GM21723 (cell line): ENCODE measurements around the gene RXFP1.

Experiments
- ATAC-seq: cut with Tn5 transposase; IDR thresholded peaks from one replicate; pipeline ENCODE4 v1.9.1; 2021; ENCODE audit warnings: mild to moderate bottlenecking, moderate library complexity; ENCODE audit not compliant: unreplicated experiment

The RXFP1 gene

DNA sequence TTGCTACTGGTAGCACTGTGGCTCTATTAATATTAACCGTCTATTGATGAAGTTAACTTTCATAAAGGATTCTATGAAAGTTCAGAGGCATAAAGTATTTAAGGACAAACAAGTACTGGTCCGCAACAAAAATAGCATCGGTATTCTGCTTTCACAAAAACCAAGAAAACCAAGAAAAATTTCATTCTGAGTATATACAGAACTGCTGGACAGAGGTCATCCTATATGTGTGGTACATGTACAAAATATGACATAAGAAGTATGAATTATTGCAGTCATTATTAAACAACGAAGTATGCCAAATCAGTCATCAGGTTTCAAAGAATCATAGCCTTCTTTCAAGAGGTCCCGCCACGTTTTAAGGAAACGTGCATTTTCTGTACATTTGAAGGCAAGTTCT is 147.6 kb downstream of the RXFP1 start:
- ATAC-seq, result no peak

GRCh38 chr4:158670975-158671664 is 149.4 kb downstream of the RXFP1 start:
- ATAC-seq, result peak; percentile 36

DNA sequence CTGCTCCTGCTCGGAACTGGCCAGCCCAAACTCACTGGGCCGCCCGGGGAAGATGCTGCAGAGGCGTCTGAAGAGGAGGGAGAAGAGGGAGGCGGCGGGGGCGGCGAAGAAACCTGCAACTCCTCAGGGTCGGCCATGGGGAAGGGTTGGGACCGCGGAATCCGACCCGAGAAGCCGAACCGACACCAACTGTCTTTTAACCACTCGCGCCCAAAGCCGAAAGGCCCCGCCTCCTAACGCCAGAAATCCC is 149.9 kb downstream of the RXFP1 start, which contains the start of gene C4orf46:
Gene C4orf46 (minus strand): TSS at position 223 of the 250 bp plus-strand sequence. CDS start 86 bp downstream, at position 137.
- ATAC-seq, result no peak

GRCh38 chr4:158671915-158672806 is 150.5 kb downstream of the RXFP1 start, which contains the start of gene ETFDH:
Gene ETFDH, plus strand, starts transcription at chr4:158672296. Its CDS starts 161 bp downstream, at chr4:158672457.
- peak; percentile 86 for ATAC-seq

- ATAC-seq, result no peak
These were observed 152.0 kb downstream of the RXFP1 start for GRCh38 chr4:158673633-158674032.

GRCh38 chr4:158676076-158676475 is 154.4 kb downstream of the RXFP1 start:
- no peak for ATAC-seq

DNA sequence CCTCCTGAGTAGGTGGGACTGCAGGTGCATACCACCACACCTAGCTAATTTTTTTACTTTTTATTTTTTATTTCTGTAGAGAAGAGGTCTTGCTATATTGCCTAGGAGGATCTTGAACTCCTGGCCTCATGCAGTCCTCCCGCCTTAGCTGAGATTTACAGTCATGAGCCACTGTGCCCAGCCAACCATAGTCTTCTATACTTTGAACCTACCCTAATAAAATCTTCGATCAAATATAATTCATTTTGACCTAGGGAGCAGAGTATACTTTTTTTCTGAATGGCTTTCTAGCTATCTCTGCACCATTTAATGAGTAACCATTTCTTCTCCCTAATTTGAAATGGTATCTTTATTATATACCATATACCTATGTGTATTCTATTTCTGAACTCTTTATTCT is 157.1 kb downstream of the RXFP1 start:
- ATAC-seq, result no peak

DNA sequence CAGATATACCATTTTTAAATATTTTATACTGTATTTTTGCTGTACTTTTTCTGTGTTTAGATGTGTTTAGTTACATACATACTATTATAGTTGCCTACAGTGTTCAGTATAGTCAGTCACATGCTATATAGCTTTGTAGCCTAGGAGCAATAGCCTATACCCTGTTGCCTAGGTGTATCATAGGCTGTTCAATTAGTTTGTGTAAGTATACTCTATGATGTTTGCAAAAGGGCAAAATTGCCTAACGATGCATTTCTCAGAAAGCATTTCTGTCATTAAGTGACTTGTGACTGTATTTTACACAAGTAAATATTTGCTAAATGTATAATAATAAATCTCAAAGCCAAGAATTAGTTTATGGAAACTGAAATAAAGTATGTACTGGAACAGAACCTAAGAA is 159.9 kb downstream of the RXFP1 start:
- ATAC-seq, result no peak

- no peak for ATAC-seq
These were observed 160.4 kb downstream of the RXFP1 start for GRCh38 chr4:158682066-158682465.

DNA sequence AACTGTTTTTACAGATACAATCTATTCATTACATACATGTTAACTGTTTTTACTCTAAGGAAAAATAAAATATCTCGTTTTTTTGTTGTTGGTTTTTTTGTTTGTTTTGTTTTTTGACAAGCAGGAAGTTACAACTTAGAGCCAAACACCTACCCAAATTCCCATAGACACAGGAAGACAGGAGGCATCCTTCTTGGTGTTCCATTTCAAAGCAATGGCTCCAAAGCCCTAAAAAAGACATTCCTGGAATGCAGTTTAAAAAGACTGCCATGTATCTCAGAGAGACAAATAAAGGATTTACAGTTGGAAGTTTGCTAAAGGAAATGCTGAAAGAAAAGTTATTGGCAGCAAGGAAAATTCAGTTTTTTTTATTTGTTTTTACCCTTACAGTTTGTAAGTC is 167.1 kb downstream of the RXFP1 start:
- ATAC-seq, result no peak
